GM19372 (cell line): ENCODE results near the gene QKI.
"Not testable (repeated sequence)": the region's sequence is repeated elsewhere in the genome, so short reads cannot be mapped to it uniquely, and the experiment has no call there.

Experiments used
- ATAC-seq: cut with Tn5 transposase; IDR thresholded peaks from one replicate; pipeline ENCODE4 v1.9.1; 2021; ENCODE audit warnings: mild to moderate bottlenecking, low read depth, moderate library complexity; ENCODE audit not compliant: unreplicated experiment

Gene QKI

GRCh38 chr6:163437466-163437865 lies 22.9 kb downstream of the QKI start:
- no peak for ATAC-seq

- ATAC-seq: no peak
These were observed 23.9 kb downstream of the QKI start for GRCh38 chr6:163438298-163438939.

- ATAC-seq: no peak
These were observed 24.4 kb downstream of the QKI start for GRCh38 chr6:163438940-163439335.

GRCh38 chr6:163439390-163439789 lies 24.9 kb downstream of the QKI start:
- not testable (repeated sequence) for ATAC-seq

GRCh38 chr6:163439997-163440396 lies 25.5 kb downstream of the QKI start:
- no peak for ATAC-seq

GRCh38 chr6:163442336-163442735 lies 27.8 kb downstream of the QKI start:
- ATAC-seq: no peak

- ATAC-seq: no peak
These were observed 29.6 kb downstream of the QKI start for GRCh38 chr6:163444077-163444476.

GRCh38 chr6:163446549-163446948 lies 32.0 kb downstream of the QKI start:
- no peak for ATAC-seq

- no peak for ATAC-seq
These were observed 34.6 kb downstream of the QKI start for GRCh38 chr6:163449076-163449475.

- no peak for ATAC-seq
These were observed 39.9 kb downstream of the QKI start for GRCh38 chr6:163454425-163454824.

- no peak for ATAC-seq
These were observed 41.0 kb downstream of the QKI start for GRCh38 chr6:163455552-163455951.

- no peak for ATAC-seq
These were observed 43.4 kb downstream of the QKI start for GRCh38 chr6:163457637-163458561.

GRCh38 chr6:163459007-163459406 lies 44.5 kb downstream of the QKI start:
- no peak for ATAC-seq

GRCh38 chr6:163459536-163459935 lies 45.0 kb downstream of the QKI start:
- no peak for ATAC-seq

- ATAC-seq: peak; percentile 84
These were observed 45.8 kb downstream of the QKI start for GRCh38 chr6:163460307-163460782.

GRCh38 chr6:163461696-163462095 lies 47.2 kb downstream of the QKI start:
- ATAC-seq: no peak

GRCh38 chr6:163463180-163463579 lies 48.7 kb downstream of the QKI start:
- no peak for ATAC-seq

- ATAC-seq: no peak
These were observed 49.3 kb downstream of the QKI start for GRCh38 chr6:163463795-163464194.

GRCh38 chr6:163466839-163467390 lies 52.4 kb downstream of the QKI start:
- no peak for ATAC-seq

GRCh38 chr6:163468738-163469137 lies 54.2 kb downstream of the QKI start:
- ATAC-seq: no peak

GRCh38 chr6:163469459-163469985 lies 55.0 kb downstream of the QKI start:
- ATAC-seq: no peak
